Lower leg skin (tissue), 3 donors: Measurements from ENCODE around the gene TMEM9.

ENCODE experiments used
- POLR2A ChIP-seq, 2 donors: fragments of 450-650 bp; IDR thresholded peaks; one replicate each; pipeline ENCODE4 v1.6.1; 2016 to 2017; ENCODE audit warnings: antibody characterized with exemption in 2 of 2, mild to moderate bottlenecking in 1 of 2, moderate library complexity in 1 of 2
- TF ChIP-seq, protein P1 (sequence below), 3 donors: fragments of 450-650 bp; IDR thresholded peaks; one replicate each; pipeline ENCODE4 v1.5.1; 2016; ENCODE audit warnings: antibody characterized with exemption in 3 of 3, mild to moderate bottlenecking in 3 of 3, moderate library complexity in 2 of 3

DNA sequence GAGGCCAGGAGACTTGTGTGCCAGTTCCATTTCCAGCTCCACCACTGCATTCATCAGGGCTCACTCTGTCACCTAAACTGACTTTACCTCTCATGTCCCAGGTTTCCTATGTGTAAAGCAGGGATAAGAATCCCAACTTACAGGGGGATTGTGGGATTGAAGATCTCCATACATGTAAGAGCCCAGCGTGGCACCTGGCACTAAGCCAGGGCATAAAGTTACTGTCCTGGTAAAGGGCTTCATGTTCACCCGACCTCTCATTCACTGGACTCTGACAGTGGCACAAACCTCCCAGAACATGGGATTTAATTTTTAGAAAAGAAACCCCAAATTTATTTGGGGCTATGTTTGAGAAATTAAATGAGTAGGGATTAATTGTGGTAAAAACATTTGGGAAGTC lies 27.5 kb upstream of the TMEM9 start:
- TF ChIP-seq, protein P1, sequence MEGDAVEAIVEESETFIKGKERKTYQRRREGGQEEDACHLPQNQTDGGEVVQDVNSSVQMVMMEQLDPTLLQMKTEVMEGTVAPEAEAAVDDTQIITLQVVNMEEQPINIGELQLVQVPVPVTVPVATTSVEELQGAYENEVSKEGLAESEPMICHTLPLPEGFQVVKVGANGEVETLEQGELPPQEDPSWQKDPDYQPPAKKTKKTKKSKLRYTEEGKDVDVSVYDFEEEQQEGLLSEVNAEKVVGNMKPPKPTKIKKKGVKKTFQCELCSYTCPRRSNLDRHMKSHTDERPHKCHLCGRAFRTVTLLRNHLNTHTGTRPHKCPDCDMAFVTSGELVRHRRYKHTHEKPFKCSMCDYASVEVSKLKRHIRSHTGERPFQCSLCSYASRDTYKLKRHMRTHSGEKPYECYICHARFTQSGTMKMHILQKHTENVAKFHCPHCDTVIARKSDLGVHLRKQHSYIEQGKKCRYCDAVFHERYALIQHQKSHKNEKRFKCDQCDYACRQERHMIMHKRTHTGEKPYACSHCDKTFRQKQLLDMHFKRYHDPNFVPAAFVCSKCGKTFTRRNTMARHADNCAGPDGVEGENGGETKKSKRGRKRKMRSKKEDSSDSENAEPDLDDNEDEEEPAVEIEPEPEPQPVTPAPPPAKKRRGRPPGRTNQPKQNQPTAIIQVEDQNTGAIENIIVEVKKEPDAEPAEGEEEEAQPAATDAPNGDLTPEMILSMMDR (IDR thresholded peaks at IDR 0.05), result no peak
- TF ChIP-seq POLR2A (IDR thresholded peaks at IDR 0.05), result no peak
